HepG2 (cell line): ENCODE measurements around the gene TAF6L. TPM values are rescaled to one million over a fixed set of nuclear protein-coding genes. Genes with fewer than 3 reads are reported as not detected.

Experiments used
- KAT7 ChIP-seq: IDR thresholded peaks from 2 replicates; pipeline ENCODE4 v1.6.1; 2018; ENCODE audit warnings: borderline replicate concordance, missing compliant biosample characterization
- KDM1A ChIP-seq: IDR thresholded peaks from 2 replicates; pipeline ENCODE4 v1.6.1; 2016; ENCODE audit warnings: missing compliant biosample characterization
- KDM4B ChIP-seq: sonication (generic); formaldehyde crosslinking; IDR thresholded peaks from 2 replicates; pipeline ENCODE4 v1.4.0; 2020; ENCODE audit warnings: missing genetic modification reagents
- KLF15 ChIP-seq: sonication (generic); formaldehyde crosslinking; IDR thresholded peaks from 2 replicates; pipeline ENCODE4 v1.8.1; 2023; ENCODE audit warnings: borderline replicate concordance, mild to moderate bottlenecking, inconsistent platforms, missing genetic modification reagents, mixed read lengths
- KLF16 ChIP-seq, 2 experiments: sonication (generic) in 1 of 2; formaldehyde crosslinking in 1 of 2; IDR thresholded peaks; 2 replicates each; pipeline versions ENCODE4 v1.6.1 to v1.8.0; 2016 to 2023; ENCODE audit warnings: missing genetic modification reagents in 2 of 2, missing compliant biosample characterization in 1 of 2
- MED8 ChIP-seq: sonication (generic); formaldehyde crosslinking; IDR thresholded peaks from 2 replicates; pipeline ENCODE4 v1.8.1; 2023; ENCODE audit warnings: mild to moderate bottlenecking, missing genetic modification reagents; ENCODE audit not compliant: insufficient replicate concordance
- PHB2 ChIP-seq: fragments of 450-650 bp; IDR thresholded peaks from 2 replicates; pipeline ENCODE4 v1.6.1; 2018; ENCODE audit not compliant: partially characterized antibody
- RELA ChIP-seq: sonication (generic); formaldehyde crosslinking; IDR thresholded peaks from 2 replicates; pipeline ENCODE4 v1.4.0; 2020; ENCODE audit warnings: missing genetic modification reagents
- RORA ChIP-seq: sonication (generic); formaldehyde crosslinking; IDR thresholded peaks from 2 replicates; pipeline ENCODE4 v1.5.0; 2020; ENCODE audit warnings: mild to moderate bottlenecking, missing genetic modification reagents, moderate library complexity
- RXRB ChIP-seq: IDR thresholded peaks from 2 replicates; pipeline ENCODE4 v1.6.1; 2016; ENCODE audit warnings: borderline replicate concordance, missing genetic modification reagents, missing compliant biosample characterization
- SMAD3 ChIP-seq: sonication (generic); formaldehyde crosslinking; IDR thresholded peaks from 2 replicates; pipeline ENCODE4 v1.4.0; 2020; ENCODE audit warnings: missing genetic modification reagents
- SP4 ChIP-seq: sonication (generic); formaldehyde crosslinking; IDR thresholded peaks from 2 replicates; pipeline ENCODE4 v1.8.1; 2023; ENCODE audit warnings: mild to moderate bottlenecking, missing genetic modification reagents
- TBX2 ChIP-seq: sonication (generic); formaldehyde crosslinking; IDR thresholded peaks from 2 replicates; pipeline ENCODE4 v1.5.0; 2020; ENCODE audit warnings: missing genetic modification reagents, mild to moderate bottlenecking, borderline replicate concordance
- U2AF2 ChIP-seq: fragments of 200-400 bp; formaldehyde crosslinking; IDR thresholded peaks from 2 replicates; pipeline ENCODE4 v1.6.1; 2017; ENCODE audit warnings: low read depth, mild to moderate bottlenecking, low read length
- ZBTB8A ChIP-seq: sonication (generic); formaldehyde crosslinking; IDR thresholded peaks from 2 replicates; pipeline ENCODE4 v1.4.0; 2020; ENCODE audit warnings: mild to moderate bottlenecking, low read depth, missing genetic modification reagents, borderline replicate concordance
- ZFP82 ChIP-seq: sonication (generic); formaldehyde crosslinking; IDR thresholded peaks from 2 replicates; pipeline ENCODE4 v1.5.1; 2020; ENCODE audit warnings: mild to moderate bottlenecking, missing genetic modification reagents, borderline replicate concordance
- ZNF260 ChIP-seq: sonication (generic); formaldehyde crosslinking; IDR thresholded peaks from 2 replicates; pipeline ENCODE4 v1.4.0; 2020; ENCODE audit warnings: missing genetic modification reagents, low read depth, mild to moderate bottlenecking, borderline replicate concordance
- ZNF30 ChIP-seq: sonication (generic); formaldehyde crosslinking; IDR thresholded peaks from 2 replicates; pipeline ENCODE4 v1.5.0; 2020; ENCODE audit warnings: mild to moderate bottlenecking, missing genetic modification reagents
- ZNF343 ChIP-seq: sonication (generic); formaldehyde crosslinking; IDR thresholded peaks from 2 replicates; pipeline ENCODE4 v1.4.0; 2020; ENCODE audit warnings: mild to moderate bottlenecking, missing genetic modification reagents
- ZNF354B ChIP-seq: sonication (generic); formaldehyde crosslinking; IDR thresholded peaks from 2 replicates; pipeline ENCODE4 v1.8.0; 2022; ENCODE audit warnings: mild to moderate bottlenecking, missing genetic modification reagents
- ZNF44 ChIP-seq: sonication (generic); formaldehyde crosslinking; IDR thresholded peaks from 2 replicates; pipeline ENCODE4 v1.5.1; 2020; ENCODE audit warnings: mild to moderate bottlenecking, missing genetic modification reagents
- ZNF496 ChIP-seq: sonication (generic); formaldehyde crosslinking; IDR thresholded peaks from 2 replicates; pipeline ENCODE4 v1.8.1; 2023; ENCODE audit warnings: mild to moderate bottlenecking, moderate library complexity, missing genetic modification reagents; ENCODE audit not compliant: insufficient replicate concordance
- ZNF550 ChIP-seq: sonication (generic); formaldehyde crosslinking; IDR thresholded peaks from 2 replicates; pipeline ENCODE4 v1.4.0; 2020; ENCODE audit warnings: mild to moderate bottlenecking, missing genetic modification reagents, borderline replicate concordance
- ZNF749 ChIP-seq: sonication (generic); formaldehyde crosslinking; IDR thresholded peaks from 2 replicates; pipeline ENCODE4 v1.8.0; 2022; ENCODE audit warnings: mild to moderate bottlenecking, missing genetic modification reagents, moderate library complexity, borderline replicate concordance
- ZNF768 ChIP-seq: sonication (generic); formaldehyde crosslinking; IDR thresholded peaks from 2 replicates; pipeline ENCODE4 v1.4.0; 2020; ENCODE audit warnings: missing genetic modification reagents
- ZSCAN29 ChIP-seq: sonication (generic); formaldehyde crosslinking; conservative IDR thresholded peaks from 2 replicates; pipeline ENCODE4 v1.4.0; 2020; ENCODE audit warnings: mild to moderate bottlenecking, missing genetic modification reagents
- ZSCAN30 ChIP-seq: sonication (generic); formaldehyde crosslinking; IDR thresholded peaks from 2 replicates; pipeline ENCODE4 v1.5.0; 2020; ENCODE audit warnings: mild to moderate bottlenecking, missing genetic modification reagents
- polyA plus RNA-seq, 8 experiments: library from polyadenylated mRNA; depleted of rRNA in 3 of 8; stranded (reverse) in 7 of 8; unstranded in 1 of 8; fragments of >200 nt; fragmentation: Illumina TruSeq in 4 of 8; extraction: Trizol in 4 of 8; gene quantifications; 2 replicates each; pipeline versions ENCODE4 v1.2.1 to v1.2.3, GENCODE V29; 2011 to 2016; ENCODE audit warnings: low read depth in 4 of 8, missing spikeins in 1 of 8, mixed read lengths in 1 of 8; ENCODE audit not compliant: insufficient read depth in 1 of 8
- total RNA-seq, 5 experiments: library from RNA; depleted of rRNA; stranded (reverse); fragments of >200 nt; fragmentation: Illumina TruSeq; extraction: Trizol; gene quantifications; 2 replicates each; pipeline ENCODE4 v1.2.3, GENCODE V29; 2016; ENCODE audit warnings: low read depth in 1 of 5
- TF ChIP-seq, protein P1 (sequence below): sonication (generic); formaldehyde crosslinking; IDR thresholded peaks from 2 replicates; pipeline ENCODE4 v1.5.1; 2020; ENCODE audit warnings: mild to moderate bottlenecking, missing genetic modification reagents, moderate library complexity
- TF ChIP-seq, protein P2 (sequence below): sonication (generic); formaldehyde crosslinking; IDR thresholded peaks from 2 replicates; pipeline ENCODE4 v1.5.0; 2020; ENCODE audit warnings: mild to moderate bottlenecking, missing genetic modification reagents

Gene TAF6L
- total and polyA plus RNA-seq, 2 of the 13 experiments (the other 11 are each of a cell fraction or from before 2014, with no cell fraction given), result 12.6 to 19.4 TPM

DNA sequence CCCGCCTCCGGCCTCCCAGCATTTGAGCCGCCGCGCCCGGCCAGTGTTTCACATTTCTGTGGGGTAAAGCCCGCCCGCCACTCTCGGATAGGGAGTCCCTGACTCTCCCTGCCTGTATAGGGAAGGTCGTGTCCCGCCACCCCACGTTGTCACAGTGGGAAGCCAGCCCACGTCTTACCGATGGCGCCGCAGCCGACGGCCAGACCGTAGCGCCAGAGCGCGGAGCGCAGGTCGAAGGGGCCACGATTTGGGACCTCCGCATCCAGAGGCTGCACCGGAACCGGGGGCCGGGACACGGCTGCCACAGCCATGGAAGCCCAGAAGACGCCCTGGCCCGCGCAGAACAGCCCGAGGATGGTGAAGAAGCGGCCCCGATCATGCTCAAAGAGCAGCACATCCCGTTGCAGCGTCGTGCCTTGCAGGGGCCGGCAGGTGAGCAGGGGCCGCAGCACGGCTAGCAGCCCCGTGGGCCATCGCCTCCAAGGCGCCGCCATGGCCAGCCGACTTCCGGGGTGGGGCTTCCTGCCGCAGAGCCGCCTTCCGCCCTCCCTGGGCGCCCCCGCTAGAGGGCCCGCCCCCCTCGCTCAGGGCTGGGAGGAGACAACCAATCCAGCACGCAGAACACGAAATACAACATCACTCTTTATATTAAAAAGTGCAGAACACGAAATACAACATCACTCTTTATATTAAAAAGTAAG is 20.5 kb downstream of the TAF6L start, which contains the start of gene TMEM223 (continued):
- TF ChIP-seq ZNF44 (CRISPR knock-in tag), result 0 out of 2 replicates have a peak, but pooled peaks have one; percentile 72
- no peak for TF ChIP-seq ZNF343
- TF ChIP-seq ZBTB8A (CRISPR knock-in tag), result no peak
- TF ChIP-seq PHB2, result no peak
- TF ChIP-seq ZNF260 (CRISPR knock-in tag), result no peak
- TF ChIP-seq MED8 (CRISPR knock-in tag), result peak; percentile 57
- no peak for TF ChIP-seq ZSCAN30 (CRISPR knock-in tag)
- TF ChIP-seq U2AF2, result no peak
- TF ChIP-seq, protein P1, sequence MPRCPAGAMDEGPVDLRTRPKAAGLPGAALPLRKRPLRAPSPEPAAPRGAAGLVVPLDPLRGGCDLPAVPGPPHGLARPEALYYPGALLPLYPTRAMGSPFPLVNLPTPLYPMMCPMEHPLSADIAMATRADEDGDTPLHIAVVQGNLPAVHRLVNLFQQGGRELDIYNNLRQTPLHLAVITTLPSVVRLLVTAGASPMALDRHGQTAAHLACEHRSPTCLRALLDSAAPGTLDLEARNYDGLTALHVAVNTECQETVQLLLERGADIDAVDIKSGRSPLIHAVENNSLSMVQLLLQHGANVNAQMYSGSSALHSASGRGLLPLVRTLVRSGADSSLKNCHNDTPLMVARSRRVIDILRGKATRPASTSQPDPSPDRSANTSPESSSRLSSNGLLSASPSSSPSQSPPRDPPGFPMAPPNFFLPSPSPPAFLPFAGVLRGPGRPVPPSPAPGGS (CRISPR knock-in tag), result peak; percentile 92
- no peak for TF ChIP-seq RXRB (CRISPR knock-in tag)
- peak; percentile 73 for TF ChIP-seq SP4 (CRISPR knock-in tag)
- peak; percentile 82; the same call in 1 of the 2 replicates for TF ChIP-seq RORA
- 0 out of 2 replicates have a peak, but pooled peaks have one; percentile 22 for TF ChIP-seq ZFP82 (CRISPR knock-in tag)
- no peak for TF ChIP-seq ZNF496
- TF ChIP-seq SMAD3 (CRISPR knock-in tag), result peak; percentile 66; the same call in 1 of the 2 replicates
- TF ChIP-seq ZSCAN29, result no peak
- no peak for TF ChIP-seq ZNF550 (CRISPR knock-in tag)
- TF ChIP-seq KDM1A, result no peak
- TF ChIP-seq KLF15, result no peak
- TF ChIP-seq ZNF30 (CRISPR knock-in tag), result 0 out of 2 replicates have a peak, but pooled peaks have one; percentile 31
- 0 out of 2 replicates have a peak, but pooled peaks have one; percentile 51 for TF ChIP-seq ZNF354B (CRISPR knock-in tag)
- no peak for TF ChIP-seq RELA (CRISPR knock-in tag)
- TF ChIP-seq ZNF749, result peak; percentile 91
- peak; percentile 93; the same call in 1 of the 2 replicates for TF ChIP-seq KAT7
- peak; percentile 82; the same call in 1 of the 2 replicates for TF ChIP-seq TBX2 (CRISPR knock-in tag)
- TF ChIP-seq KDM4B (CRISPR knock-in tag), result no peak; the same call in 1 of the 2 replicates
- peak; percentile 70 for TF ChIP-seq ZNF768
- peak in 1 of 2 experiments; percentile 86; a peak in 2 of 4 replicates for TF ChIP-seq KLF16 (CRISPR knock-in tag; IDR thresholded peaks at IDR 0.05)
- TF ChIP-seq, protein P2, sequence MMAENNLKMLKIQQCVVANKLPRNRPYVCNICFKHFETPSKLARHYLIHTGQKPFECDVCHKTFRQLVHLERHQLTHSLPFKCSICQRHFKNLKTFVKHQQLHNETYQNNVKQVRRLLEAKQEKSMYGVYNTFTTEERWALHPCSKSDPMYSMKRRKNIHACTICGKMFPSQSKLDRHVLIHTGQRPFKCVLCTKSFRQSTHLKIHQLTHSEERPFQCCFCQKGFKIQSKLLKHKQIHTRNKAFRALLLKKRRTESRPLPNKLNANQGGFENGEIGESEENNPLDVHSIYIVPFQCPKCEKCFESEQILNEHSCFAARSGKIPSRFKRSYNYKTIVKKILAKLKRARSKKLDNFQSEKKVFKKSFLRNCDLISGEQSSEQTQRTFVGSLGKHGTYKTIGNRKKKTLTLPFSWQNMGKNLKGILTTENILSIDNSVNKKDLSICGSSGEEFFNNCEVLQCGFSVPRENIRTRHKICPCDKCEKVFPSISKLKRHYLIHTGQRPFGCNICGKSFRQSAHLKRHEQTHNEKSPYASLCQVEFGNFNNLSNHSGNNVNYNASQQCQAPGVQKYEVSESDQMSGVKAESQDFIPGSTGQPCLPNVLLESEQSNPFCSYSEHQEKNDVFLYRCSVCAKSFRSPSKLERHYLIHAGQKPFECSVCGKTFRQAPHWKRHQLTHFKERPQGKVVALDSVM (CRISPR knock-in tag), result peak; percentile 61; the same call in 1 of the 2 replicates
